HEK293 (cell line): Measurements from ENCODE around the gene ZNF830.

Experiments used
- ATF2 ChIP-seq: fragments of 450-650 bp; formaldehyde crosslinking; IDR thresholded peaks from 2 replicates; pipeline ENCODE4 v1.5.1; 2016; ENCODE audit warnings: missing biosample characterization, missing genetic modification characterization, low read depth
- GLI2 ChIP-seq: fragments of 450-650 bp; formaldehyde crosslinking; IDR thresholded peaks from 2 replicates; pipeline ENCODE4; 2017; ENCODE audit warnings: missing biosample characterization, missing genetic modification characterization, low read depth, borderline replicate concordance
- INSM2 ChIP-seq: fragments of 450-650 bp; formaldehyde crosslinking; IDR thresholded peaks from 2 replicates; pipeline ENCODE4 v1.5.1; 2016; ENCODE audit warnings: missing biosample characterization, missing genetic modification characterization
- KLF7 ChIP-seq: fragments of 450-650 bp; formaldehyde crosslinking; IDR thresholded peaks from 2 replicates; pipeline ENCODE4 v1.5.1; 2016; ENCODE audit warnings: missing biosample characterization, missing genetic modification characterization, borderline replicate concordance
- KLF8 ChIP-seq: fragments of 450-650 bp; formaldehyde crosslinking; IDR thresholded peaks from 2 replicates; pipeline ENCODE4 v1.5.1; 2016; ENCODE audit warnings: missing biosample characterization, missing genetic modification characterization
- PRDM4 ChIP-seq: fragments of 450-650 bp; formaldehyde crosslinking; IDR thresholded peaks from 2 replicates; pipeline ENCODE4 v1.5.1; 2017; ENCODE audit warnings: missing biosample characterization, missing genetic modification characterization
- PRDM6 ChIP-seq: fragments of 450-650 bp; formaldehyde crosslinking; IDR thresholded peaks from 2 replicates; pipeline ENCODE4 v1.5.1; 2017; ENCODE audit warnings: missing biosample characterization, missing genetic modification characterization
- REPIN1 ChIP-seq: fragments of 450-650 bp; formaldehyde crosslinking; IDR thresholded peaks from 2 replicates; pipeline ENCODE4 v1.5.1; 2017; ENCODE audit warnings: missing biosample characterization, missing genetic modification characterization, low read depth
- TCF7L2 ChIP-seq: IDR thresholded peaks from 2 replicates; pipeline ENCODE4 v1.6.1; 2011; ENCODE audit warnings: low read depth, mild to moderate bottlenecking, inconsistent platforms, low read length, moderate library complexity, borderline replicate concordance
- ZEB2 ChIP-seq: fragments of 450-650 bp; formaldehyde crosslinking; IDR thresholded peaks from 2 replicates; pipeline ENCODE4 v1.5.1; 2016; ENCODE audit warnings: missing biosample characterization, missing genetic modification characterization
- ZNF112 ChIP-seq: fragments of 450-650 bp; formaldehyde crosslinking; IDR thresholded peaks from 2 replicates; pipeline ENCODE4 v1.5.0; 2017; ENCODE audit warnings: missing biosample characterization, missing genetic modification characterization
- ZNF202 ChIP-seq: fragments of 450-650 bp; formaldehyde crosslinking; IDR thresholded peaks from 2 replicates; pipeline ENCODE4 v1.5.1; 2016; ENCODE audit warnings: missing biosample characterization, missing genetic modification characterization, borderline replicate concordance
- ZNF274 ChIP-seq, 2 experiments: fragments of 200-500 bp in 1 of 2; fragments of 450-650 bp in 1 of 2; sonication (Bioruptor generic) in 1 of 2; formaldehyde crosslinking in 1 of 2; IDR thresholded peaks; 2 replicates each; pipeline versions ENCODE4 v1.5.1 to v1.6.1; 2014 to 2016; ENCODE audit warnings: borderline replicate concordance in 1 of 2, inconsistent platforms in 1 of 2, low read length in 1 of 2, missing biosample characterization in 1 of 2, missing genetic modification characterization in 1 of 2
- ZNF280C ChIP-seq: fragments of 450-650 bp; formaldehyde crosslinking; IDR thresholded peaks from 2 replicates; pipeline ENCODE4 v1.5.1; 2016; ENCODE audit warnings: missing biosample characterization, missing genetic modification characterization
- ZNF324 ChIP-seq: fragments of 450-650 bp; formaldehyde crosslinking; IDR thresholded peaks from 2 replicates; pipeline ENCODE4 v1.5.1; 2016; ENCODE audit warnings: missing biosample characterization, missing genetic modification characterization
- ZNF416 ChIP-seq: fragments of 450-650 bp; formaldehyde crosslinking; IDR thresholded peaks from 2 replicates; pipeline ENCODE4 v1.5.1; 2016; ENCODE audit warnings: missing biosample characterization, missing genetic modification characterization
- ZNF510 ChIP-seq: fragments of 450-650 bp; formaldehyde crosslinking; IDR thresholded peaks from 2 replicates; pipeline ENCODE4 v1.5.1; 2018; ENCODE audit warnings: mild to moderate bottlenecking, missing genetic modification characterization, missing biosample characterization; ENCODE audit not compliant: insufficient replicate concordance
- ZNF549 ChIP-seq: fragments of 450-650 bp; IDR thresholded peaks from 2 replicates; pipeline ENCODE4 v1.5.1; 2018; ENCODE audit warnings: missing biosample characterization, missing genetic modification characterization, mild to moderate bottlenecking, inconsistent platforms, moderate library complexity
- ZNF555 ChIP-seq: fragments of 450-650 bp; formaldehyde crosslinking; conservative IDR thresholded peaks from 2 replicates; pipeline ENCODE4 v1.5.1; 2017; ENCODE audit warnings: missing biosample characterization, mild to moderate bottlenecking, missing genetic modification characterization, inconsistent platforms
- ZNF561 ChIP-seq: fragments of 450-650 bp; IDR thresholded peaks from 2 replicates; pipeline ENCODE4 v1.5.1; 2018; ENCODE audit warnings: missing biosample characterization, missing genetic modification characterization, borderline replicate concordance
- ZNF626 ChIP-seq: fragments of 450-650 bp; sonication (Bioruptor Pico); formaldehyde crosslinking; IDR thresholded peaks from 2 replicates; pipeline ENCODE4 v1.5.1; 2018; ENCODE audit warnings: missing biosample characterization, missing genetic modification characterization, inconsistent platforms
- ZNF629 ChIP-seq: fragments of 450-650 bp; formaldehyde crosslinking; IDR thresholded peaks from 2 replicates; pipeline ENCODE4 v1.5.1; 2017; ENCODE audit warnings: missing biosample characterization, missing genetic modification characterization
- ZNF639 ChIP-seq: fragments of 450-650 bp; formaldehyde crosslinking; IDR thresholded peaks from 2 replicates; pipeline ENCODE4 v1.5.1; 2016; ENCODE audit warnings: missing biosample characterization, missing genetic modification characterization
- ZNF76 ChIP-seq: fragments of 450-650 bp; formaldehyde crosslinking; IDR thresholded peaks from 2 replicates; pipeline ENCODE4; 2016; ENCODE audit warnings: low read depth, missing biosample characterization, missing genetic modification characterization, borderline replicate concordance
- ZNF792 ChIP-seq: fragments of 450-650 bp; formaldehyde crosslinking; IDR thresholded peaks from 2 replicates; pipeline ENCODE4 v1.5.1; 2016; ENCODE audit warnings: missing biosample characterization, missing genetic modification characterization
- ZNF830 ChIP-seq: fragments of 450-650 bp; IDR thresholded peaks from 2 replicates; pipeline ENCODE4 v1.5.0; 2018; ENCODE audit warnings: missing biosample characterization, missing genetic modification characterization, low read depth, mild to moderate bottlenecking, moderate library complexity
- ZXDB ChIP-seq: fragments of 450-650 bp; formaldehyde crosslinking; IDR thresholded peaks from 2 replicates; pipeline ENCODE4 v1.5.1; 2016; ENCODE audit warnings: missing biosample characterization, missing genetic modification characterization

Gene ZNF830

GRCh38 chr17:34961093-34961911 lies at the start of gene ZNF830, which contains the start of gene CCT6B (continued):
- no peak for TF ChIP-seq ZNF626 (tag by site-specific recombination)
- no peak for TF ChIP-seq ZNF792 (tag by site-specific recombination)
- TF ChIP-seq INSM2 (tag by site-specific recombination), result peak; percentile 10
- TF ChIP-seq ZNF555 (tag by site-specific recombination), result no peak
- TF ChIP-seq ZNF830, result no peak
- TF ChIP-seq ZNF274 (IDR thresholded peaks at IDR 0.05; ENCODE audit: low read length), result no peak
- TF ChIP-seq ZNF274 (tag by site-specific recombination; IDR thresholded peaks at IDR 0.05; ENCODE audit: borderline replicate concordance), result no peak
- TF ChIP-seq ZNF112 (tag by site-specific recombination), result no peak
- no peak for TF ChIP-seq GLI2 (tag by site-specific recombination)
- TF ChIP-seq ZNF416, result no peak
- 0 out of 2 replicates have a peak, but pooled peaks have one; percentile 53 for TF ChIP-seq ZEB2
- no peak for TF ChIP-seq REPIN1 (tag by site-specific recombination)
- TF ChIP-seq KLF8 (tag by site-specific recombination), result peak; percentile 54; the same call in 1 of the 2 replicates
- TF ChIP-seq PRDM4 (tag by site-specific recombination), result no peak
- peak; percentile 32; the same call in 1 of the 2 replicates for TF ChIP-seq ZNF561
- TF ChIP-seq ZNF280C, result no peak
- peak; percentile 58; the same call in 1 of the 2 replicates for TF ChIP-seq ZXDB
- TF ChIP-seq ZNF510 (tag by site-specific recombination), result no peak
- no peak for TF ChIP-seq ZNF202
- TF ChIP-seq ZNF76 (tag by site-specific recombination), result no peak; the same call in 1 of the 2 replicates
- no peak for TF ChIP-seq PRDM6 (tag by site-specific recombination)
- peak; percentile 35 for TF ChIP-seq ZNF324 (tag by site-specific recombination)
- TF ChIP-seq KLF7, result no peak
- no peak for TF ChIP-seq TCF7L2
- peak; percentile 84 for TF ChIP-seq ATF2 (tag by site-specific recombination)
- TF ChIP-seq ZNF629 (tag by site-specific recombination), result peak; percentile 87
- peak; percentile 58; the same call in 1 of the 2 replicates for TF ChIP-seq ZNF639 (tag by site-specific recombination)
- no peak for TF ChIP-seq ZNF549
